HFFc6 (cell line): ENCODE measurements around the gene MRPS10. TPM values are rescaled to one million over a fixed set of nuclear protein-coding genes. Genes with fewer than 3 reads are reported as not detected.

Experiments used
- DNase-seq: peaks from one replicate; pipeline ENCODE4 v3.0.0-alpha.2; 2018
- H3K27ac Mint-ChIP-seq: 2 replicates; pipeline ENCODE4 v1.8.0; 2020; ENCODE audit warnings: mild to moderate bottlenecking, mixed read lengths
- H3K27me3 Mint-ChIP-seq: 2 replicates; pipeline ENCODE4 v1.8.0; 2021; ENCODE audit warnings: mild to moderate bottlenecking, moderate library complexity, mixed read lengths; ENCODE audit not compliant: insufficient read depth
- H3K36me3 Mint-ChIP-seq: 2 replicates; pipeline ENCODE4 v1.8.0; 2021; ENCODE audit warnings: low read depth, mixed read lengths
- H3K4me1 Mint-ChIP-seq: 2 replicates; pipeline ENCODE4 v1.8.0; 2020; ENCODE audit warnings: low read depth, mixed read lengths
- H3K4me3 Mint-ChIP-seq: 2 replicates; pipeline ENCODE4 v1.8.0; 2020; ENCODE audit warnings: mild to moderate bottlenecking, moderate library complexity, mixed read lengths
- H3K9me3 Mint-ChIP-seq: 2 replicates; pipeline ENCODE4 v1.8.0; 2020; ENCODE audit warnings: mild to moderate bottlenecking, mixed read lengths
- long read RNA-seq: library from polyadenylated mRNA; unstranded; transcript quantifications from one replicate; pipeline ENCODE4 v2.0.0, GENCODE V29; 2019
- total RNA-seq, 6 experiments: library from RNA; stranded (reverse); fragmentation: NEBNext Ultra II Directional; extraction: Animal tissue kit (Norgen Biotek cat#: 25700); gene quantifications; 2 replicates in 1 of 6; 3 replicates in 5 of 6; pipeline ENCODE4 v1.2.3, GENCODE V29; 2021
- TF ChIP-seq, protein P1 (sequence below): fragments of 200-600 bp; sonication (generic); IDR thresholded peaks from 2 replicates; pipeline ENCODE4 v1.5.0; 2021; ENCODE audit warnings: antibody characterized with exemption, mild to moderate bottlenecking

MRPS10 gene
- total RNA-seq, result 10 to 100 TPM; 40.9 to 49.3 (median 43.8) TPM
- long read RNA-seq, transcript MRPS10-201 (7 exons, 2,110 nt), result major isoform, 77 of 107 reads
- long read RNA-seq, partial matches to known transcripts, result 9 of 107 reads
- long read RNA-seq, other reads (novel, unspliced or antisense), result 21 of 107 reads

DNA sequence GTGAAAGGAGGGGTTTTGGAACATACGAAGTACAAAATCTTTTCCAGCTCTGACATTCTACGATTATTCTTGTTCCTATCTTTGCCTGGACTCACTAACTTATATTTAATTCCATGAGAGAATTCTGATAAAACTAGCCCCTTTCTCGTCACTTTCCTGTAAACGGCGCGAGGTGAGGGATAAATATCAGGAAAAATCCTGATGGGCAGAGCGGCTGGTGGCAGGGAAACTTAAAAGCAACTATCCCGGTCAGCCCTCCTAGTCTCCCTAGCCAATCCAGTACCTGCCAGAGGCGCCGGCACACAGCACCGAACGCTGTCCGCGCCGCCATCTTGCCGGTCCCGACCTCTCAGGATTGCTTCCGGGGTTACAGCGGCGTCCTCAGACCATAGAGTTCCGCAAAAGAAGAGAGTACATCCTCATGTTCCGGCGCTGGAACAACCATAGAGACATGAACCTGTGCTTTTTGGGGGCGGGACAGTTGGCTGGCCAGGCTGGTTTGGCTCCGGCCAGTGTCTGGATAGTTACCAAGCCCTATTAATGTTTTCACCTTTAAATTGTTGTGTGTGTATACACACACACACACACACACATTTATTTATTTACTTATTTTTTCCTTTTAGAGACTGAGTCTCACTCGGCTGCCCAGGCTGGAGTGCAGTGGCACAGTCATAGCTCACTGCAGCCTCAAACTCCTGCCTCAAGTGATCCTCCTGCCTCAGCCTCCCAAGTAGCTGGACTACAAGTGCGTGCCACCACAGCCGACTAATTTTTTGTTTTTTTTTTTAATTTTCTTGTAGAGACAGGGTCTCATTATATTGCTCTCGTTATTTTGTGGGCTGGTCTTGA is at the start of gene MRPS10:
Gene MRPS10 (minus strand): TSS at position 343 of the 849 bp plus-strand sequence. CDS start 12 bp downstream, at position 331.
- Mint-ChIP-seq H3K27me3 (peaks cover 5% of the 10 kb centered on the region), H3K27ac (peak within 1 kb of the TSS; percentile 95), H3K9me3 (no peaks in the 10 kb centered on the region), H3K4me1 (peaks cover 23% of the 10 kb centered on the region), H3K36me3 (peaks cover 8% of the 10 kb centered on the region), H3K4me3 (peak within 1 kb of the TSS; percentile 98)
- TF ChIP-seq, protein P1, sequence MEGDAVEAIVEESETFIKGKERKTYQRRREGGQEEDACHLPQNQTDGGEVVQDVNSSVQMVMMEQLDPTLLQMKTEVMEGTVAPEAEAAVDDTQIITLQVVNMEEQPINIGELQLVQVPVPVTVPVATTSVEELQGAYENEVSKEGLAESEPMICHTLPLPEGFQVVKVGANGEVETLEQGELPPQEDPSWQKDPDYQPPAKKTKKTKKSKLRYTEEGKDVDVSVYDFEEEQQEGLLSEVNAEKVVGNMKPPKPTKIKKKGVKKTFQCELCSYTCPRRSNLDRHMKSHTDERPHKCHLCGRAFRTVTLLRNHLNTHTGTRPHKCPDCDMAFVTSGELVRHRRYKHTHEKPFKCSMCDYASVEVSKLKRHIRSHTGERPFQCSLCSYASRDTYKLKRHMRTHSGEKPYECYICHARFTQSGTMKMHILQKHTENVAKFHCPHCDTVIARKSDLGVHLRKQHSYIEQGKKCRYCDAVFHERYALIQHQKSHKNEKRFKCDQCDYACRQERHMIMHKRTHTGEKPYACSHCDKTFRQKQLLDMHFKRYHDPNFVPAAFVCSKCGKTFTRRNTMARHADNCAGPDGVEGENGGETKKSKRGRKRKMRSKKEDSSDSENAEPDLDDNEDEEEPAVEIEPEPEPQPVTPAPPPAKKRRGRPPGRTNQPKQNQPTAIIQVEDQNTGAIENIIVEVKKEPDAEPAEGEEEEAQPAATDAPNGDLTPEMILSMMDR, result no peak
- DNase-seq, result peak; percentile 95

DNA sequence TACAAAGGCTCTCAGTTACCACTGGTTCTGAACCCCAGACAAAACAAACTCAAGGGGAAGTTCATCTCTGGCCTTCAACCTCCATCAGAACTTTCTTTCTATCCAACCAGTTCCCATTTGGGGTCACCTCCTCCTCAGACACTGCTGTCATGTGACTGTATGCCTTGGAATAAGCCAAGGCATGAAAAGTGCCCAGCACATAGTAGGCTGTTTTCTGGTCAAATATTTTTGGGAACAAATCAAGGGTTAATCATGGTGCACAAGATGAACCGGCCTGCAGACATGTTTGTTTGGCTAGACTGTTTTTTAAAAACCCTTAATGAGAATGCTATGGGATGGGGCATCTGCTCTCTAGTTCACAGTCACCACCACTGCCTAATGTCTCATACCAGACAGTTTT is 48.9 kb upstream of the MRPS10 start:
- Mint-ChIP-seq H3K4me3 (no peak overlapping the region), H3K27me3 (peaks cover 1% of the 10 kb centered on the region; the same call in 1 of the 2 replicates), H3K27ac (no peak overlapping the region; the same call in 1 of the 2 replicates), H3K36me3 (peaks cover 27% of the 10 kb centered on the region), H3K9me3 (no peaks in the 10 kb centered on the region), H3K4me1 (peaks cover 12% of the 10 kb centered on the region)
- DNase-seq, result no peak
- TF ChIP-seq, protein P1, result no peak

DNA sequence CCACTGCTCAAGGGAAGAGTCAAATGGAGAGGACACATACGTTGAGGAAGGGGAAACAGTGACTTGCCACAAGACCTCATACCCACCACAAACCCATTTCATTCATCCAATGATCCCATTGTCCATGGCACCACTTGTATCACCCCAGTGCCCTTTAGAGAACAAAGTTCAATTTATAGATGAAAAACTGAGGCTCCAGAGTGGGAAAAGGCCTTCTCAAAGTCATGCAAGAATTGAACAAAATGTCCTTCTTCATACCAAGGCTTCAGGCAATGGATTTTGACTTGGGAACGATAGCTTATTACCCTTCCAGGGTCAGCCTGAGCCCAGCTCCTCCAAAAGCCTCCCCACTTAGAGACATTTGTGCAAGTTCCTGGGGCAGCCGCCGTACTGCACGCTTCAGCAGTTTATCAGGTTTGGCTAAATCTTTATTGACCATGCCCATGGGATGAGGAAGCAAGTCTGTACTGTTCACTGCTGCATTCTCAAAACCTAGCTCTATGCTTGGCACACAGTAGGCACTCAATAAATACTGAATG is 47.3 kb upstream of the MRPS10 start:
- no peak for DNase-seq
- peaks cover 28% of the 10 kb centered on the region for H3K36me3 Mint-ChIP-seq
- H3K27me3 Mint-ChIP-seq, result peaks cover 1% of the 10 kb centered on the region
- H3K4me1 Mint-ChIP-seq, result peaks cover 23% of the 10 kb centered on the region
- H3K9me3 Mint-ChIP-seq, result no peaks in the 10 kb centered on the region
- no peak overlapping the region for H3K27ac Mint-ChIP-seq
- no peak overlapping the region for H3K4me3 Mint-ChIP-seq
- TF ChIP-seq, protein P1, result no peak

DNA sequence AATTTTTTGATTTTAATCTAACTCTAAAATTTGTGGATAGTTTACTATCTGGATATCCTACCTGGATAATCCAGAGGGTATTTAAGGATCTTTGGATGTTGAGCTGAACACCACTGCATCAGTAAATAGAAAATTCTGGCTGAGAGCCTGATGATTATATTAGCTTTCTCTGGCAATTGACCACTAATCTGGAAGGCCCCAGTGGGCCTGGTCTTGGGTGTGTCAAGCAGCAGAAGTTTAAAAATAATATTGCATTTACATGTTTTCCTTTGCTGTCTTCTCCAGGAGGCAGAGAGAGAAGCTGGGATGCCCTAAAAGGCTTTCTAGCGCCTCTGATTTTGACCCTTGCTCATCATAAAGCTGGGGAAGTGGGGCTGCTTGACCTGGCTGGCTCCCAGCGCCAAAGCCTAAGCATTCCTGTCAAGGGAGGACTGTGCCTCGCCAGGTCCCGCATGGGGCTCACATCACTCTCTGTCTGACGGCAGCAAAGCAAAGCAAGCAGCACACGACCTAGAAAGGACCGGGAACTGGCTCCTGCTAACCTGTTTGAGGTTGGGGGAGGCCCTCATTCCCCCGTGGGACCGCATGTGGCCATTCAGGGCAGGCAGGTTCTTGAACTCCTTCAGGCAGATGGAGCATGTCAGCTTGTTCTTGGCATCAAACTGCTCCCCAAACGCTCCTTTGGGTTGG is 46.6 kb upstream of the MRPS10 start:
- H3K36me3 Mint-ChIP-seq, result peaks cover 22% of the 10 kb centered on the region
- no peak overlapping the region for H3K27ac Mint-ChIP-seq
- DNase-seq, result no peak
- H3K27me3 Mint-ChIP-seq, result peaks cover 1% of the 10 kb centered on the region
- no peaks in the 10 kb centered on the region for H3K9me3 Mint-ChIP-seq
- H3K4me3 Mint-ChIP-seq, result no peak overlapping the region
- TF ChIP-seq, protein P1, result no peak
- H3K4me1 Mint-ChIP-seq, result peaks cover 24% of the 10 kb centered on the region

DNA sequence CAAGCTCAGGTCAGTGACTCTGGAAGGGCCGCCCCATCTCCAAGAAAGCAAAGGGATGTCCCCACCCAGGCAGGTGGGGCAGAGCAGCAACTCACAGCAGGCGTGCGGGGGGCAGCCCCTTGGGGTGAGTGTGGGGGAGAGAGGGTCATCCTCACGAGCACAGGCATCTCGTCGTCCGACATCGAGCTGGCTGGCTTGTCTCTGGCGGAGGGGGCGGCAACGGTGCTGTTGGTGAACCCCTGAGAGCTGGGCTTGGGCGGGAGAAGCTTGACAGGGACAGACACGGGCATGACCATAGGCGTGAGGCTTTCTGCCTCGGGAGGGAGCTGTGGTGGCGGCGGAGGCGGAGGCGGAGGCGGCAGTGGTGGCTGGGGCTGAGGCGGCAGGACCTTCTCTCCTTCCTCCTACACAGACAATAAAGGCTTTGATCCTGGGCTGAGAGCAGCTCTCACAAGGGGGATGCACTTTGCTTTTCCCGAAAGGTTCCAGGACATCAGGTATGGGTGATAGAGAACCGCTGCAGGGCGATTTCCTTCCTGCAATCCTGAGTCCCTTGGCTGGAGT is 45.6 kb upstream of the MRPS10 start:
- Mint-ChIP-seq H3K9me3 (no peaks in the 10 kb centered on the region), H3K4me3 (no peak overlapping the region), H3K27me3 (peaks cover 1% of the 10 kb centered on the region), H3K4me1 (peaks cover 24% of the 10 kb centered on the region), H3K27ac (no peak overlapping the region), H3K36me3 (peaks cover 21% of the 10 kb centered on the region)
- TF ChIP-seq, protein P1, result no peak
- no peak for DNase-seq
